Left ventricle myocardium inferior (tissue), 1 donor: ENCODE results near the gene HAND1. TPM values are rescaled to one million over a fixed set of nuclear protein-coding genes. Genes with fewer than 3 reads are reported as not detected.
A peak's percentile ranks its signal among the peaks of the same experiment; 100 is the strongest.

Experiments
- DNase-seq: peaks from one replicate; pipeline ENCODE4 v3.0.0-alpha.2; 2020
- H3K27ac ChIP-seq: fragments of 200-600 bp; replicated peaks from 2 replicates; pipeline ENCODE4 v1.8.0; 2021
- H3K27me3 ChIP-seq: fragments of 200-600 bp; 2 replicates; pipeline ENCODE4 v1.8.0; 2021; ENCODE audit warnings: low read depth
- H3K36me3 ChIP-seq: fragments of 200-600 bp; 2 replicates; pipeline ENCODE4 v1.8.0; 2021
- H3K4me1 ChIP-seq: fragments of 200-600 bp; 2 replicates; pipeline ENCODE4 v1.8.0; 2021
- H3K4me3 ChIP-seq: fragments of 200-600 bp; 2 replicates; pipeline ENCODE4 v1.8.0; 2021; ENCODE audit warnings: mild to moderate bottlenecking, moderate library complexity
- H3K9me3 ChIP-seq: fragments of 200-600 bp; replicated peaks from 2 replicates; pipeline ENCODE4 v1.8.0; 2021
- intact Hi-C: fragments of 100-400 bp; cut with micrococcal nuclease; formaldehyde crosslinking; loops from one replicate; pipeline ENCODE4 v1.11.0; 2022
- long read RNA-seq: library from polyadenylated mRNA; unstranded; transcript quantifications from one replicate; pipeline ENCODE4 v2.0.0, GENCODE V29; 2021
- total RNA-seq: library from RNA; stranded (reverse); fragmentation: NEBNext Ultra II Directional; extraction: Animal tissue kit (Norgen Biotek cat#: 25700); gene quantifications from one replicate; pipeline ENCODE4 v1.2.1, GENCODE V29; 2021
- TF ChIP-seq, protein P1 (sequence below): fragments of 200-600 bp; IDR thresholded peaks from 2 replicates; pipeline ENCODE4 v1.8.0; 2021; ENCODE audit warnings: antibody characterized with exemption, mild to moderate bottlenecking, borderline replicate concordance
- donor health status: DM: no; HTN: yes; CAD: no; lungs with severe emphysema.

HAND1 gene
- 26.2 TPM for total RNA-seq
- long read RNA-seq, transcript HAND1-201 (2 exons, 1,738 nt): major isoform, 50 of 65 reads
- long read RNA-seq, partial matches to known transcripts: 3 of 65 reads
- long read RNA-seq, other reads (novel, unspliced or antisense): 12 of 65 reads

DNA sequence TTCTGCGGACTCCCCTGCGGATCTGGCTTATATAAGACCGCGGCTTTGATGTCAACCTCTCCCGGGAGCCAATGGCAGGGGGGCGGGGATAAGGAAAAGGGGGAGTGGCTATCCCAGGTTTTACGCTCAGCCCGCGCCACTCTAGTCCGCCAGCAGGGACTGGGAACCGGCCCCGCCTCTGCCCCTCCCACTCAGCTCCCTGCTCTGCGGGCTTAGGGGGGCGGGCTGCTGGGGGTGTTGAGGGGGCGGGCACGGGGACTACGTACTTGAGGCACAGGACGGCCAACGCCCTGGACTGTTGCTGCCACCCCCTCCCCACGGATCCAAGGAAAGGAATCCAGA is at the start of gene HAND1:
Gene HAND1 (minus strand): TSS at position 4 of the 342 bp plus-strand sequence. CDS start 219 bp downstream, outside the sequence.
- Histone ChIP-seq H3K4me1 (peaks cover 72% of the 10 kb centered on the region), H3K36me3 (no peaks in the 10 kb centered on the region), H3K27me3 (peaks cover 100% of the 10 kb centered on the region), H3K4me3 (peak within 1 kb of the TSS; percentile 75), H3K9me3 (no peaks in the 10 kb centered on the region), H3K27ac (peak within 1 kb of the TSS; percentile 88)
- intact Hi-C loops: no loop called here
- DNase-seq: peak; percentile 79
- TF ChIP-seq, protein P1, sequence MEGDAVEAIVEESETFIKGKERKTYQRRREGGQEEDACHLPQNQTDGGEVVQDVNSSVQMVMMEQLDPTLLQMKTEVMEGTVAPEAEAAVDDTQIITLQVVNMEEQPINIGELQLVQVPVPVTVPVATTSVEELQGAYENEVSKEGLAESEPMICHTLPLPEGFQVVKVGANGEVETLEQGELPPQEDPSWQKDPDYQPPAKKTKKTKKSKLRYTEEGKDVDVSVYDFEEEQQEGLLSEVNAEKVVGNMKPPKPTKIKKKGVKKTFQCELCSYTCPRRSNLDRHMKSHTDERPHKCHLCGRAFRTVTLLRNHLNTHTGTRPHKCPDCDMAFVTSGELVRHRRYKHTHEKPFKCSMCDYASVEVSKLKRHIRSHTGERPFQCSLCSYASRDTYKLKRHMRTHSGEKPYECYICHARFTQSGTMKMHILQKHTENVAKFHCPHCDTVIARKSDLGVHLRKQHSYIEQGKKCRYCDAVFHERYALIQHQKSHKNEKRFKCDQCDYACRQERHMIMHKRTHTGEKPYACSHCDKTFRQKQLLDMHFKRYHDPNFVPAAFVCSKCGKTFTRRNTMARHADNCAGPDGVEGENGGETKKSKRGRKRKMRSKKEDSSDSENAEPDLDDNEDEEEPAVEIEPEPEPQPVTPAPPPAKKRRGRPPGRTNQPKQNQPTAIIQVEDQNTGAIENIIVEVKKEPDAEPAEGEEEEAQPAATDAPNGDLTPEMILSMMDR: no peak

DNA sequence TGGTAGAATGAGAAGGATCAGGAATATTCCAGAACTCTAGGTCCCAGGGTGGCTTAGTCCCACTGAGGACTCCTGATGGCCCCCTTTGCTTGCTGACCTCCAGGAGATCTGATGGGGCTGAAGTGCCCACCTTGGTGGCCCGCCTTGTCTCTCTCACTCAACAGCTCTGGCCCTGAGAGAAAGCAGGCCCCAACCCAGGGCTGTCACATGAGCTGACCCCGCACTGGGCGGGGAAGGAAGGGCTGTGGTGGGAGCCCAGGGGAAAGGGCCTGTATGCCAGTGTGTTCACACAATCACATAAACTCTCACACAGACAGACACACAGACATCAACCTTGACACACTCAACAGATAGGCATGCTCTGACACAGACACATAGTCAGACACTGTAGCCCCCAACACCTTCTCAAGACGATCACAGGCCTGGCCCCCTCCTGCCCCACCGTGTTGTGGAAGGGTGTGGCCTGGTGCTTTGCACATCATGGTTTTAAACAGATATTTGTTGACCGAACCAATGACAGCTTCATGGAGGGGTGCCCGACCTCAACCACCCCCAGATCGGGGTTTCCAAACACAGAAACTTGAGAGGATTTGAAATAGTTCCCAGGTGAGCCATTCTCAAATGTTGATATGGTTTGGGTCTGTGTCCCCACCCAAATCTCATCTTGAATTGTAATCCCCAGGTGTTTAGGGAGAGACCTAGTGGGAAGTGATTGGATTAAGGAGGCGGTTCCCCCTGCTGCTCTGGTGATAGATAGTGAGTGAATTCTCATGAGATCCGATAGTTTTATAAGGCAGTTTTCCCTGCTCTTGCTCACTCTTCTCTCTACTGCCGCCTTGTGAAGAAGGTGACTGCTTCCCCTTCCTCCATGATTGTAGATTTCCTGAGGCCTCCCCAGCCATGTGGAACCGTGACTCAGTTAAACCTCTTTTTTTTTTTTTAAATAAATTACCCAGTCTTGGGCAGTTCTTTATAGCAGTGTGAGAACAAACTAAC is 48.5 kb upstream of the HAND1 start:
- H3K27ac ChIP-seq: no peak overlapping the region
- no peaks in the 10 kb centered on the region for H3K36me3 ChIP-seq
- TF ChIP-seq, protein P1: no peak
- intact Hi-C loops: no loop called here
- H3K4me3 ChIP-seq: no peak overlapping the region
- peaks cover 12% of the 10 kb centered on the region for H3K4me1 ChIP-seq
- H3K27me3 ChIP-seq: peaks cover 25% of the 10 kb centered on the region
- no peaks in the 10 kb centered on the region for H3K9me3 ChIP-seq
- no peak for DNase-seq

DNA sequence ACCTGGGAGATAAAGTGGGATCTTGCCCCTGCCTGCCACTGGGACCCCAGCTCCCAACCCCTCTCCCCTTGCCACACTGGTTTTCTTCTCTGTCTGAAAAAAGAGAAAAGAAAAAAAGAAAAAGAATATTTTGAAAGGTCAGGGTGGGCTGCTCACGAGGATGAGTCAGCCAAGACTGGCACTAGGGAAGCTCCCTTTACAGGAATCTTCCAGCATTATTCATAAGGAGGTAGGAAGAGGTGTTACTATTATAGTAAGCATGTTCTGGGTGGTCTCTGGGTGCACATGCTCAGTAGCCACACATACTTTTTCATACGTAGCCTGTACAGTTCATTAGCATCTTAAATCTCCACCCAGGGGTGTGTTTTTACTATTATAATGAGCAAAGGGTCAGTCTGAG is 46.8 kb upstream of the HAND1 start:
- no peaks in the 10 kb centered on the region for H3K36me3 ChIP-seq
- DNase-seq: no peak
- no peak overlapping the region for H3K27ac ChIP-seq
- intact Hi-C loops: no loop called here
- TF ChIP-seq, protein P1: no peak
- no peak overlapping the region for H3K4me3 ChIP-seq
- H3K4me1 ChIP-seq: peaks cover 16% of the 10 kb centered on the region
- peaks cover 35% of the 10 kb centered on the region for H3K27me3 ChIP-seq
- no peaks in the 10 kb centered on the region for H3K9me3 ChIP-seq

DNA sequence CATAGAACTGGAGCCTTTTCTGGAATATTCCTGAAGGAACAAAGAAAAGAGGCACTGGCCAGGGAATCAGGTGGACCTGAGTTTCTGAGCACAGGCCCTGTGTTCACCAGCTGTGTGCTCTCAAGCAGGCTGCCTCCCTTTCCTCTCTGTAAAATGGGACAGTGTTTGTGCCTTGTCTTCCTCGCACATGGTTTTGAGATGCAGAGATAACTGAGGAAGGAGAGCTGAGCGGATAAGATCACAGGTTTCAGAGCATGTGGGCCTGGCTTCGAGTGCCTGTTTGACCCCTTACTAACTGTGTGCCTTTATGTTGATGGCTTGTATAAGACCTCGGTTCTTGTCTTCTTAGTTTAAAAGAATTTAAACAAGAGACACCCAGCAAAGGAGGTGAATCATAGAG is 46.2 kb upstream of the HAND1 start:
- no peak overlapping the region for H3K4me3 ChIP-seq
- peaks cover 16% of the 10 kb centered on the region for H3K4me1 ChIP-seq
- TF ChIP-seq, protein P1: no peak
- intact Hi-C loops: no loop called here
- DNase-seq: no peak
- no peaks in the 10 kb centered on the region for H3K36me3 ChIP-seq
- no peaks in the 10 kb centered on the region for H3K9me3 ChIP-seq
- H3K27me3 ChIP-seq: peaks cover 42% of the 10 kb centered on the region
- peak overlapping the region; percentile 46 for H3K27ac ChIP-seq

DNA sequence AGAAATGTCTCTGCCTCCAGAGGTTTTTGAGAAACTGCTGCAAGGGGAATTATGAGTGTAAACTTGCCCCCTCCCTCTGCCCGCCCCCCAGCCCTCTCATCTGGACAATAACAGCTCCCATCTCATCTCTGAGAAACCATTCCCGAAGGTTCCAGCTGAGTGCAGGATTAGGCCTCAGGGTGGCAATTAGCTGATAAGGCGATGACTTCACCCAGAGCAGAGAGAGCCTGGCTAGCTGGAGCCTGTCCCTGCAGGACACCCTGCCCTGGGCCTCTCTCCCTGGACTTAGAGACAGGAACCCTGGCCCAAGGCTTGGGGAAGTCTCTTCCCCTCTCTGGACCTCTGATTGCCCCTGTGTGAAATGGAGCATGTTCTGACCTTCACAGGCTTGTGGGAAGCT is 45.7 kb upstream of the HAND1 start:
- Histone ChIP-seq H3K27ac (peak overlapping the region; percentile 46), H3K4me3 (no peak overlapping the region)
- intact Hi-C loops: no loop called here

More for the DNA sequence above, 45.7 kb upstream of the HAND1 start:
- H3K36me3 ChIP-seq: no peaks in the 10 kb centered on the region
- TF ChIP-seq, protein P1: no peak
- no peaks in the 10 kb centered on the region for H3K9me3 ChIP-seq
- DNase-seq: no peak
- peaks cover 46% of the 10 kb centered on the region for H3K27me3 ChIP-seq
- H3K4me1 ChIP-seq: peaks cover 16% of the 10 kb centered on the region
